Activated T-cell treated with anti-CD3 and anti-CD28 coated beads, Interleukin-2, amount 50 U/mL, for 72 hours (primary cell): ENCODE measurements around the gene POLE2. TPM values are rescaled to one million over a fixed set of nuclear protein-coding genes. Genes with fewer than 3 reads are reported as not detected.
A peak's percentile ranks its signal among the peaks of the same experiment; 100 is the strongest.
"Not testable (repeated sequence)": the region's sequence is repeated elsewhere in the genome, so short reads cannot be mapped to it uniquely, and the experiment has no call there.

Source experiments
- ATAC-seq, 2 donors: fragments of 150-1000 bp; cut with Tn5 transposase; replicated peaks in 1 of 2; 2 replicates each; pipeline ENCODE4 v1.10.0; 2021; ENCODE audit warnings: moderate library complexity in 2 of 2, mild to moderate bottlenecking in 1 of 2
- DNase-seq, 2 donors: peaks; one replicate each; pipeline ENCODE4 v3.0.0; 2021 to 2022; ENCODE audit warnings: mixed read lengths in 1 of 2
- H3K27ac Mint-ChIP-seq: one replicate; pipeline ENCODE4 v1.8.0; 2022; ENCODE audit warnings: mild to moderate bottlenecking, moderate library complexity, mixed read lengths
- H3K27me3 Mint-ChIP-seq: one replicate; pipeline ENCODE4 v1.8.0; 2022; ENCODE audit warnings: low read depth, mixed read lengths
- H3K36me3 Mint-ChIP-seq, 2 donors: one replicate each; pipeline ENCODE4 v1.8.0; 2022; ENCODE audit warnings: mixed read lengths in 2 of 2, mild to moderate bottlenecking in 1 of 2; ENCODE audit not compliant: insufficient read depth in 2 of 2
- H3K4me1 Mint-ChIP-seq: one replicate; pipeline ENCODE4 v1.8.0; 2022; ENCODE audit warnings: low read depth, mixed read lengths
- H3K4me3 Mint-ChIP-seq, 2 donors: one replicate each; pipeline ENCODE4 v1.8.0; 2022; ENCODE audit warnings: mild to moderate bottlenecking in 2 of 2, mixed read lengths in 2 of 2, moderate library complexity in 2 of 2
- H3K9me3 Mint-ChIP-seq, 2 donors: one replicate each; pipeline ENCODE4 v1.8.0; 2022; ENCODE audit warnings: mixed read lengths in 2 of 2
- total RNA-seq, 2 donors: library from RNA; stranded (reverse); gene quantifications; one replicate each; pipeline ENCODE4 v1.2.3, GENCODE V29; 2022

POLE2 gene
- total RNA-seq, 2 donors from 2014 or later = 24.5 to 30.0 TPM

- Mint-ChIP-seq H3K4me1 (peaks cover 59% of the 10 kb centered on the region), H3K27me3 (no peaks in the 10 kb centered on the region), H3K27ac (peak overlapping the region; percentile 95), H3K36me3 (peaks cover 13 to 36% of the 10 kb centered on the region in 2 donors), H3K9me3 (no peaks in the 10 kb centered on the region), H3K4me3 (peak overlapping the region; percentile 96 to 98)
- DNase-seq = peak; percentile 64 to 69
- peak in 1 of 2 donors; percentile 19 for ATAC-seq
Observed at GRCh38 chr14:49621114-49621881, 66.7 kb downstream of the POLE2 start.

- Mint-ChIP-seq H3K27ac (peak within 1 kb of the TSS; percentile 99), H3K4me1 (peaks cover 55% of the 10 kb centered on the region), H3K4me3 (peak within 1 kb of the TSS; percentile 96 to 98), H3K27me3 (no peaks in the 10 kb centered on the region), H3K9me3 (no peaks in the 10 kb centered on the region), H3K36me3 (peaks cover 12 to 33% of the 10 kb centered on the region in 2 donors)
- ATAC-seq (peak; percentile 90), DNase-seq (peak; percentile 97 to 98)
Observed at GRCh38 chr14:49620182-49621113, 67.6 kb downstream of the POLE2 start, which contains the start of the genes MGAT2 and RPL36AL. Gene MGAT2 (plus strand): TSS chr14:49620799. CDS start chr14:49621269, 470 bp downstream. Gene RPL36AL (minus strand): TSS chr14:49620626. CDS start chr14:49619104, 1,522 bp downstream.

- DNase-seq = no peak
- Mint-ChIP-seq H3K9me3 (no peaks in the 10 kb centered on the region), H3K27ac (peak overlapping the region; percentile 99), H3K4me3 (peak overlapping the region; percentile 96 to 98), H3K36me3 (peaks cover 12 to 33% of the 10 kb centered on the region in 2 donors), H3K27me3 (no peaks in the 10 kb centered on the region), H3K4me1 (peaks cover 49% of the 10 kb centered on the region)
- ATAC-seq = no peak
Observed at GRCh38 chr14:49619730-49620129, 68.3 kb downstream of the POLE2 start.

- Mint-ChIP-seq H3K4me3 (peak overlapping the region; percentile 96 to 98), H3K4me1 (peaks cover 46% of the 10 kb centered on the region), H3K27ac (peak overlapping the region; percentile 99), H3K36me3 (peaks cover 12 to 33% of the 10 kb centered on the region in 2 donors)
- DNase-seq, ATAC-seq, H3K27me3 Mint-ChIP-seq, H3K9me3 Mint-ChIP-seq: not testable (repeated sequence)
Observed at GRCh38 chr14:49619273-49619672, 68.7 kb downstream of the POLE2 start.

GRCh38 chr14:49617852-49618519, 70.0 kb downstream of the POLE2 start:
- H3K4me1 Mint-ChIP-seq = peaks cover 39% of the 10 kb centered on the region
- H3K36me3 Mint-ChIP-seq = peaks cover 12 to 33% of the 10 kb centered on the region in 2 donors
- DNase-seq = no peak
- peak overlapping the region; percentile 2 to 98 for H3K4me3 Mint-ChIP-seq
- no peaks in the 10 kb centered on the region for H3K27me3 Mint-ChIP-seq
- ATAC-seq = no peak
- H3K27ac Mint-ChIP-seq = peak overlapping the region; percentile 99
- H3K9me3 Mint-ChIP-seq = no peaks in the 10 kb centered on the region

GRCh38 chr14:49615776-49616175, 72.2 kb downstream of the POLE2 start:
- Mint-ChIP-seq H3K36me3 (peaks cover 7 to 20% of the 10 kb centered on the region in 2 donors), H3K27ac (no peak overlapping the region)

GRCh38 chr14:49614196-49614595, 73.8 kb downstream of the POLE2 start:
- Mint-ChIP-seq H3K4me3 (no peak overlapping the region), H3K4me1 (peaks cover 32% of the 10 kb centered on the region), H3K27ac (no peak overlapping the region), H3K27me3 (no peaks in the 10 kb centered on the region), H3K36me3 (peaks cover 6 to 17% of the 10 kb centered on the region in 2 donors), H3K9me3 (no peaks in the 10 kb centered on the region)
- ATAC-seq (no peak), DNase-seq (no peak)

More at GRCh38 chr14:49615776-49616175, 72.2 kb downstream of the POLE2 start:
- ATAC-seq = no peak
- Mint-ChIP-seq H3K4me1 (peaks cover 33% of the 10 kb centered on the region), H3K27me3 (no peaks in the 10 kb centered on the region), H3K9me3 (no peaks in the 10 kb centered on the region), H3K4me3 (no peak overlapping the region)
- no peak for DNase-seq

- Mint-ChIP-seq H3K4me3 (no peak overlapping the region), H3K27ac (no peak overlapping the region), H3K4me1 (peaks cover 17% of the 10 kb centered on the region), H3K9me3 (no peaks in the 10 kb centered on the region), H3K36me3 (peaks cover 2 to 7% of the 10 kb centered on the region in 2 donors), H3K27me3 (no peaks in the 10 kb centered on the region)
- ATAC-seq (no peak), DNase-seq (no peak)
Observed at GRCh38 chr14:49612671-49613070, 75.3 kb downstream of the POLE2 start.

GRCh38 chr14:49612251-49612650, 75.8 kb downstream of the POLE2 start:
- peak overlapping the region; percentile 57 for H3K27ac Mint-ChIP-seq
- no peak for ATAC-seq
- H3K27me3 Mint-ChIP-seq = no peaks in the 10 kb centered on the region
- H3K4me3 Mint-ChIP-seq = no peak overlapping the region
- peaks cover 2 to 8% of the 10 kb centered on the region in 2 donors for H3K36me3 Mint-ChIP-seq
- no peaks in the 10 kb centered on the region for H3K9me3 Mint-ChIP-seq
- peaks cover 13% of the 10 kb centered on the region for H3K4me1 Mint-ChIP-seq
- DNase-seq = no peak

GRCh38 chr14:49607583-49607982, 80.4 kb downstream of the POLE2 start:
- Mint-ChIP-seq H3K9me3 (no peaks in the 10 kb centered on the region), H3K27me3 (no peaks in the 10 kb centered on the region)

GRCh38 chr14:49598485-49599300, 89.3 kb downstream of the POLE2 start, which contains the start of gene LRR1:
Gene LRR1 (plus strand): TSS chr14:49598940. CDS start chr14:49599021, 81 bp downstream.
- Mint-ChIP-seq H3K4me1 (peaks cover 47% of the 10 kb centered on the region), H3K4me3 (peak within 1 kb of the TSS; percentile 99), H3K27me3 (no peaks in the 10 kb centered on the region), H3K9me3 (no peaks in the 10 kb centered on the region), H3K27ac (peak within 1 kb of the TSS; percentile 99), H3K36me3 (peaks cover 7 to 18% of the 10 kb centered on the region in 2 donors)
- peak; percentile 91 for DNase-seq
- ATAC-seq = peak; percentile 87 to 89

More at GRCh38 chr14:49607583-49607982, 80.4 kb downstream of the POLE2 start:
- Mint-ChIP-seq H3K4me3 (no peak overlapping the region), H3K4me1 (peaks cover 13% of the 10 kb centered on the region), H3K36me3 (peaks cover 4 to 25% of the 10 kb centered on the region in 2 donors), H3K27ac (no peak overlapping the region)
- no peak for DNase-seq
- no peak for ATAC-seq

GRCh38 chr14:49598189-49598484, 89.9 kb downstream of the POLE2 start:
- Mint-ChIP-seq H3K9me3 (no peaks in the 10 kb centered on the region), H3K27ac (peak overlapping the region; percentile 99), H3K36me3 (peaks cover 7 to 15% of the 10 kb centered on the region in 2 donors), H3K4me1 (peaks cover 45% of the 10 kb centered on the region), H3K27me3 (no peaks in the 10 kb centered on the region), H3K4me3 (peak overlapping the region; percentile 99)
- ATAC-seq = peak; percentile 7 to 12
- DNase-seq = peak in 1 of 2 donors; percentile 21
